HS-5 (cell line): ENCODE measurements around the gene COL4A2.

Experiments used
- DNase-seq: peaks from one replicate; pipeline ENCODE4 v3.0.0-alpha.2; 2012; ENCODE audit warnings: low read depth

Gene COL4A2

DNA sequence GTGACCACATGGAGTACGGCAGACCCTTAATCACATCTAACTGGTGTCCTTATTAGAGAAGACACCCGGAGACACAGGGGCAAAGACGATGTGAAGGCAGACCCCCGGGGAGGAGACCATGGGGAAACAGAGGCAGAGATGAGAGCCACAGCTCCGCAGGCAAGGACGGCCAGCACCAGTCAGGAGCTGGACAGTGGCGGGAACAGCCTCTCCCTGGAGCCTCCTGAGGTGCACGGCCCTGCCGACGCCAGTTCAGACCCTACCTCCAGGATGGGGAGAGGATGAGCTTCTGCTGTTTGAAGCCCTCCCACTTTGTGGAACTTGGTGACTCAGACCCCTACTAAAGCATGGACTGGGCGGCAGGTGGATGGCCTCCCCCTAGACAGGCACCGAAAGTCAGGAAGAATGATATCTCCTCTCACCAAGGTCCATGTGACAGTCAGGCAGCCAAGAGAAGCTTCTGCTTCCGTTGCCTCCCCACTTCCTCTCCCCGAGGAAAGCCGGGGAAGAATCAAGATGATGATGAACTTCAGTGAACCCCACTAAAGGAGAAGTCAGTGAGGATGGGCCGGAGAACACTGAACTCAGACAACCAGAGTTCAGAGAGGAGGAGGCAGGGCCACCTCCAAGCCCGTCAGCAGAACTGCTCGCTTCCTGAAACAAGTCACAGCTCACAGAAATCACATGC lies 229.1 kb downstream of the COL4A2 start:
- DNase-seq = no peak

DNA sequence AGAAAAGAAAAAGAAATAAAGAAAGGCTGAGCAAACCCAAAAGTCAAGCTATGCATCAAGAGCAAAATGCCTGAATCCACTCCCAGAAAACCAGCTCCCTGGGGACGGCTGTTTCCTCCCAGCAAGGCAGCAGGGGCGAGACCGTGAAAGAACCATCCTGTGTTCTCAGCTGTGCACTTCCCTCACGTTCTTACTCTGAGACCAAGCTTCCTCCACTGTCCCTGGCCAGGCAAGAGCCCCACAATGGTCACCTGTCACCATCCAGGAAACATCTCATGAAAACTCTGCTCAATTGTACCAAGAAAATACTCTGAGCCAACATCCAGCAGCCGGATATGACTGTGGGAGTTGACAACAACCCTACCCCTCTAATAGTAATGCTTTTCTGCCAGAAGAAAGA lies 231.5 kb downstream of the COL4A2 start:
- no peak for DNase-seq

DNA sequence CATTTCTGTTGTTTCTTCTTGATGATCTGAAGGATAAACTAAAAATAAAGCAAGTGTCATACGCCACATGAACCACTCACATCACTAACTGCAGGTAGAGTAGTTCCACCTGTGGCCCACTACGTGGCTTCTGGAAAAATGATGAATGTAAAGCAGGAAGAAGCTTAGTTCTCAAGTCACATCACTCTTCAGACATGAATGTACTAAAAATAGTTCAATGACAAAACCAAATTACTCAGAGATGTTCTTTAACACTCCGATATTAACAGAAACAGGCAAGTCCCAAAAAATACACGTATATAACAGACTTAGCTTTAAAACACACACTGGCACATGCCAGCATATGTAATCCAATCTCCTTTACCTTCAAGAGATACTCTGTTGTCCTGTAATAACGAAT lies 232.8 kb downstream of the COL4A2 start:
- DNase-seq = no peak

DNA sequence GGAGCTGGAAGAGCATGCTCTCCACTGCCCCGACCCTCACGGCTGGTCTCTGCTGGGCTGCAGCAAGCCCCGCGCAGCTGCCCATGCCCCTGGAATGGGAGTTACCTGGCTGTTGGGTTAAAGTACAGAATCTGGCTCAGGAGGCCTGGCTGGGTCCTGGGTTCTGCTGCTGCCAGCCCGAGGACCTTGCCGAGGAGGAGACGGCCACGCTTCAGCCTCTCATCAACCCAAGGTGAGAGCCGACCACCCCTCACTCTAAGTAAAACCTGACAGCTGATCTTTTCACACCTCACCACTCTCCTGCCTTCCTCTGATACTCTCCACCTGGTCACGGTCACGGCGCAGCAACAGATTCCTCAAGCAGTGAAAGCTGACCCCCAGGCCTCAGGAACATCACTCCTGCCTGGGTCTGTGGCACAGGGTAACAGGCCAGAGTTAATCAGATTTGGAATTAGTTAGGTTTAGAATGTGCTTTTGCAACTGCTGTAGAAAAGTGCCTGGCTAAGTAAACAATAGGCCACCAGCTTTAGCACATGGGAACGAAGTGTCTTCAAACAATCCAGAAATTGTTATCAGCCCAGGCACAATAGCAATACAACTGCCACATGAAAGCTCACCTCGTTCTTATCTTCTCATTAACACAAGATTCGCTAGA lies 233.9 kb downstream of the COL4A2 start:
- no peak for DNase-seq

DNA sequence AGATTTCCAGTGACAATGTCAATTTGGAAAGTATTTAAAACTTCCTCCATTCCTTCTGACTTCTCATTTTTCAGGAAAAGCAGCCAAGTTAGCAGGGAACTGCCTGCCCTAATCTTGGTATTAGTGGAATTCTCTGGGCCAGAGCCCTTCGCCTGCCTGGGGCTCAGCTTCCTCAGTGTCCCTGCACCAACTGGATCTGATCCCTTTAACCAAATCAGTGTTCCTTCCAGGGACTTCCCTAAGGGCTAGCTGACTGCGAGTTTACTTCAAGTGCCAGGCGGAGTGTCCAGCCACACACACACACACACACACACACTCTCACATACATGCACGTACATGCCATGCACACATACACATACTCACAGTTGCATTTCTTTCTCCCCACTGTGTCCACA lies 234.4 kb downstream of the COL4A2 start:
- DNase-seq = no peak

DNA sequence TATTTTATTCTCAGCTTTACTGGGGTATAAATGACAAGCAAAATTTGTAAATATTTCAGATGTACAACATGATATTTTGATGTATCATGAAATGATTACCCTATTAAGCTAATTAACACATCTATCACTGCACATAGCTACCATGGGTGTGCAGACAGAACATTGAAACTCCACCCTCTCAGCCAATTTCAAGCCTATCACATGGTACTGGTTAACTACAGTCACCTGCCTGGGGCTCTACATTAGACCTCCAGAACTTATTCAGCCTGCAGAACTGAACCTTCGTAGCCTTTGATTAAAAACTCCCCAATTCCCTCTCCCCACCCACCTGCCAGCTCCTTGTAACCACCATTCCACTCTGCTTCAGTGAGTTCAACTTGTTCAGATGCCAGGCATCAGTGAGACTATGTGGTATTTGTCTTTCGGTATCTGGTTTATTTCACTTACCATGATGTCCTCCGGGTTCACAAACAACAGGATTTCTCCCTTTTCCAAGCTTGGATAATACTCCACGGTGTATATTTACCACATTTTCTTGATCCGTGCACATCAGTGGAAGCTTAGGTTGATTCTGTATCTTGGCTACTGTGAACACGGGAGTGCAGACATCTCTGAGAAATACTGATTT lies 235.2 kb downstream of the COL4A2 start:
- DNase-seq = no peak

DNA sequence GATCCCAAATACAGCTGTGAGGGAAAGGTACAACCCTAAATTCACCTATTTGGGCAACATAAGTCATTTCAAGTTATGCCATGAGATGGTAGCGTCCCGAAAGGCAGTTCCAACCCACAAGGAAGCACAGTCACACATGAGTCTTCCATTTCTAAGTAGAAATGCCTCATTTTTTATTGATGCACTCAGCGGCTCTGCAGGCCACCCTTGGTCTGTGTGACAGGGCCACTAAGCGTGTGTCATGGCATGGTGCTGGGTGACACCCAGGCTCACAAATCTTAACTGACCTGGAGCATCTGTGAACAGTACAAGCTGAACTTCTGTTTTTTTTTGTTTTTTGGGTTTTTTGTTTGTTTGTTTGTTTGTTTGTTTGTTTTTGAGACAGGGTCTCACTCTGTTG lies 239.3 kb downstream of the COL4A2 start:
- DNase-seq = no peak

DNA sequence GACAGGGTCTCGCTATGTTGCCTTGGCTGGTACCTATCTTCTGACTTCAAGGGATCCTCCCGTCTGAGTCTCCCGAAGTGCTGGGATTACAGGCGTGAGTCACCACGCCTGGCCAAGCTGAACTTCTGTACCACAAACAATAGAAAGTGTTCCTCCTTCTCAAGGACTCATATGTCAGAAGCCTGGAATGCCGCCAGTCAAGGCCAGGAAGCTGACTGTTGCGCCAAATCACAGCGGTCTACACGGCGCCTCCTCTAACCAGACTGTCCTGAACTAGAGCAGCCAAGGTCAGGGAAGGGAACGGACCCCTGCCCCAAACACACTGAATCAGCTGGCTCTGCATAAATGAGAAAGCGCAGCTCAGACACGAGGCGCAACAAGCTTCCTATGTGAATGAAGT lies 239.8 kb downstream of the COL4A2 start:
- DNase-seq = peak; percentile 70

DNA sequence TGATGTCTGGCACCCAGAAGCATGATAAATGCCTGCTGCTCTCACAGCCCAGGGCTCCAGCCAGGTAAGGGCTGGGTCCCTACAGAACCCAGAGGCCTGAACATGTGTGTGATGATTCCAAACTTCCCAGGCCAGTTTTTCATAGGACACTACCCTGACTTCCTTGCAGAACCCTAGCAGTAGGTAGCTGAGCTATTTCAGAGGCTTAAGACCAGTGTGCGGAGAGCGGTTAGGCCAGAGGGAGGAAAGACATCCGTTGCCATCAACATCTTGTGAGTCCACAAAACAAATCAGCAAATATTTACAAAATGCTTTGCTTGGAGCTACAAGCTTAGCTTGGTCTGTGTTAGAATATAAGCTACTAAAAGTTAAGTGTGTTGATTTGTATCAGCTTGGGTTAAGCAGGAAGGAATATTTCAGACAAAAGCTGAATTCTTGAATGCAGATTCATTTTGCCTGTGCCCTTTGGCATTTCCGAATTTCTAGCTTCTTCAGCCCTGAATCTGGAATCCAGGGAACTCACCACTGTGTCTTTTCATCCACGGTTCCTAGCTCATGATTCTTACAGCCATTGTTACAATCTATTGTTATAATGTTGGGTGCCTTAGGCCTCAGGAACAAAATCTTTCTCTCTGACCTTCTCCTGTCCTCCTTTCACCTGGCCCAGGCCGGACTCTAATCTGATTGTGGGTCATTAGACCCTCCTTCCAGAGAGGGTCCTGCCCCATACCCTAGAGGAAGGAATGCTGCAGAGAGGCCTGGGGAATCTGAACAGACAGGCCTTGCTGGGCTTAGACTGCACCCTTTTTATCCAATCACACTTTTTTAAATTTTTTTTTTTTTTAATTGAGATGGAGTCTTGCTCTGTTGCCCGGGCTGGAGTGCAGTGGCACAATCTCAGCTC lies 242.1 kb downstream of the COL4A2 start:
- no peak for DNase-seq

DNA sequence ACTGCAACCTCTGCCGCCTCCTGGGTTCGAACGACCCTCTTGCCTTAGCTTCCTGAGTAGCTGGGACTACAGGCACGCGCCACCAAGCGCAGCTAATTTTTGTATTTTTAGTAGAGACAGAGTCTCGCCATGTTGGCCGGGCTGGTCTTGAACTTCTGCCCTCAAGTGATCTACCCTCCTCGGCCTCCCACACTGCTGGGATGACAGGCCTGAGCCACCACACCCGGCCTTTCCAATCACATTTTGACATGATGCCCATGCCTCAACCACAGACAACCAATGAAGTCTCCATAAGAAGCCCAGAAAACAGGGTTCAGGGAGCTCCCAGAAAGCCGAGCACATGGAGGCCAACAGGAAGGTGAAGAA lies 242.7 kb downstream of the COL4A2 start:
- no peak for DNase-seq

DNA sequence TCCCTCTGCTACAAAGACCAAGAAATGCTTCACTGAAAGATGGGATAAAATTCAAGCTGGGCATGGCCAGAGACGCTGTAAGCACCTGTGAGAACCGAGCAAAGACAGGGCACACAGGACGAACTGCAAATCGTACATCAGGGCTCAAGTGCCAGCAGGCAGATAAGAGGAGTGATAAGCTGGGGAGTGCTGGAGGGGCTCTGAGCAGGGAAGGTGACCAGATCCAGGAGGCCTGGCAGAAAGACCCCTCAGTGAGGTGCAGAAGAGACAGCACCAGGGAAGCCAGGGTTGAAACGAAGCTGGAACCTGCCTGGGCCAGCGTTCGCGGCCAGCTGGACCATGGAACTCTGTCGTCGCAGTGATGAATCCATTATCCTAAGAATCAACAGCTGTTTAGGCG lies 244.2 kb downstream of the COL4A2 start:
- no peak for DNase-seq

DNA sequence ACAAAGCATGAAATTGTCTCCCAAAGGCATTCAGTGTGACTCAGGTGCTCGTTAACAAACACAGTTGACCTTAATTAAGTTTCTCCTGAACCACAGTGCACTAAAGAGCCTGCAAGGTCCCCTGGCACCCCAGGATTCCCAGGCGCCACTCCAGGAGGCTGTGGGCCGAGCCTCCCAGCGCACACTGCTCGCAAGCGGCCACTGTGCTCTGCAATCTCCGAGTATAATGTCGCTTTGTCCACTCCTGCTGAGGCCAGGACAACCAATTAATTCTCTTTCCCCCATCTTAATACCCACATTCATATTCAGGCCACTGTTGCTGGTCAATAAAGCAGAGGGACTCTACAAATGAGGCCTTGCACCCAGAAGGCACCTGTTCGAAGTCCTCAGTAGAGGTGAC lies 245.7 kb downstream of the COL4A2 start:
- no peak for DNase-seq

DNA sequence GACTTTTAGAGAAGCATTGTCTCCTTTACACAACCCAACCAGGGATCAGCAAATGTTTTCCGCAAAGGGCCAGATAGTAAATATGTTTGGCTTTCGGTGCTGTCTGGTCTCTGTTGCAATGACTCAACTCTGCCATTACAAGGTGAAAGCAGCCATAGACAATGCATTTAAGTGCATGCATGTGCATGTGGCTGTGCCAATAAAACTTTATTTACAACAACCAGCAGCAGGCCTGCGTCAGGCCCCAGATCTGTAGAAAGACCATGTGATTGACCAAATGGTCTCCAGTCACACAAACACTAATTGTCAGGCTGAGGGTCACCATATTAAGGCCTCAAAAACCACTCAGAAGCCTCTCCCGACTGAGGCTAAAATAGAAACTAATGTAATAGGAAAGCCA lies 246.3 kb downstream of the COL4A2 start:
- DNase-seq = no peak

DNA sequence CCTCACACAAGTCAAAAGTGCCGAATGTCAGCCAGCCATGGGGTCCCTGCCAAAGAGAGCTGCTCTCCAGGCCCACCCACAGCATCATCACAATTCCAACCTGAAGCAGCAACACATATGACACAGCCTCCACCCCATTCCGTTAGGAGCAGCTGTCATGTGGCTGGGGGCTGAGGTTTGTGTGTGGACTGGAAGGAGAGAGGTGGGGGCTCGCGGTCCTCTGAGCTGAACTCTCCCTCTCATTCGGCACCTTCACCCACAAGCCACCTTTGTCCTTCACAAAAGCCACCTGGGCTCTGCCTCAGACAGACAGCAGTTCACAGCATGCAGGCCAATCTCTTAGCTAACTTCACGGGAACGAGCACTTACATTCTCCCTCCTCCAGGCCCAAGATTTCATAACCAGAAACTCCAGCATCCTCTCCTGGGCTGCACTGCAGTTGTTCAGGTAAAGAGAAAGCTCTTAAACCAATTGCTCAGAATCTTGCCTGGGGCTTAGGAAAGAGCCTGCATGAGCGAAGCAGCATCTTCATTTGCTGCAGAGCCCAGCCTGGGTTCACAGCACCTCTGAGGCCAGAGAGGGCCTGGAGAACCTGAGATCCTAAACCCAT lies 247.2 kb downstream of the COL4A2 start:
- DNase-seq = no peak

DNA sequence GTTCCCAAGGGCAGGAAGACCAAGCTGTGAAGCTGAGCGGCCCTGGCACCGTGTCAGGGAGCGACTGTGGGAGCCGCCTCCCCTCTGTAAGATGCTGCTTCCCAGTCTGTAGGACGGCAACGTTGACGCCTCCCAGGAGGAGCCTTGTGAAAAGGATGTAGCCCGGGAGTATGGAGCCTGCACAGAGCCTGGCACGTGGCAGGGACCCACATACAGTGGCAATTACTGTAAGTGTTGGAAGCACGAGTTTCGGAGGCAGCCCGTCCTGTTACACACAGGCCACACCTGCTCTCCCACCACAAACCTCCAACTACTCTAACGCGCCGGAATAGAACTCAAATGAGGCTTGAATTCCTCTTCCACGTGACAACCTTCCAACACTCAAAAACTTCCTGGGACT lies 247.9 kb downstream of the COL4A2 start:
- DNase-seq = no peak

DNA sequence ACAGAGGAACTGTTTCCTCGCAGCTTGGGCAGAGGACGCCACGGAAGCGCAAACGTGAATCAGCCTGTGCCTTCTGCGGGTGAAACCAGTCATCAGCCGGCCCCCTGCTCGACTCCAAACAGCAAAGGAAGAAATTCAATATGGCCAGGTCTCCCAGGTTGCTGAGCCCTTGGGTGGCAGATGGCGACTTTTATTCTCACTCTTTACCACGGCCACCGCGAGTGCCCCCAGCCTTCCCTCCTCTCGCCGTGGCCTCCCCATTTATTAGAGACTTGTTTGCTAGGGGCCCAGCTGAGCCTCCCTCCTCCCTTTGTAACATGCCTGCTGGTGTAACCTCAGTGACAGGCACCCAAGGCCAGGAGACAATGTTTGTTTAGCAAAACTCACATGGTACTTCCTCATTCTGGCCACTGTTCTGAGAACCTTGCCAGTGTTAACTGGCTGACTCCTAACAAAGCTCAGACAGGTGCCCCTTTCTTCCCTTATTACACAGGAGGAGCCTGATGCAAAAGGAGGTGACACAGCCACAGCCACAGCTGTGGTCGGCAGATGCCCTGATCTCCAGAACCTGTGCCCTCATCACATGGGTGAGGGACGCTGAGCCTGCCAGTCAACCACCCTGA lies 248.6 kb downstream of the COL4A2 start:
- DNase-seq = no peak

DNA sequence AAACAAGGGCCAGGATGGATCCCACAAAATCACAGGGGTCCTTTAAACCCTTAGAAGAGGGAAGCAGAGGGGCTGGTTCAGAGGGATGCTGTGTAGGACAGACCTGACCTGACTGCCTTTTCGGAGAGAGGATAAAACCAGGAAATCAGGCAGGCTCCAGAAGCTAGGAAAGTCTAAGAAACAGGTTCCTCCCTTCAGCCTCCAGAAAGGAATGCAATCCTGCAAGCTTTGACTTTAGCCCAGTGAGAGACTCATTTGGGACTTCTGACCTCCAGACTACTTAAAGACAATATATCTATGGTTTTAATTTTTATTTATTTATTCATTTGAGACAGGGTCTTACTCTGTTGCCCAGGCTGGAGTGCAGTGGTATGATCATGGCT lies 249.1 kb downstream of the COL4A2 start:
- DNase-seq = no peak

DNA sequence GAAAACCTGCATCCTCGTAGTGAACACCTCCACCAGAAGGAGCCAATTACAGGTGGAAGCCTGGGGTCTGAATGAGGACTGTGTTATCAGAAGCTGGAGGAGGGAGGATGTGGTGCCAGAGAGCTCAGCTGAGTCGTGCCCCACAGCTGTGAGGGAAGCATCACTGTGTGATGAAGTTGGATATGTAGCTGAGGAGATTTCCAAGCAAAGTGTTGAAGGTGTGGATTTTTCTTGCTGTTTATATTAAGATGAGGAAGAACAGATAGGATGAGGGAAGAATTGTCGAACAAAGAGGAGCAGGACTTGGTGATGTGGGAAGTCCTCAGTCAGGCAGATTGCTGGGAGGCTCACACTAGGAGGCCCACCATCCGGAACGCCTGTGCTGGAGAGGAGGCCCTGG lies 250.0 kb downstream of the COL4A2 start:
- DNase-seq = no peak

DNA sequence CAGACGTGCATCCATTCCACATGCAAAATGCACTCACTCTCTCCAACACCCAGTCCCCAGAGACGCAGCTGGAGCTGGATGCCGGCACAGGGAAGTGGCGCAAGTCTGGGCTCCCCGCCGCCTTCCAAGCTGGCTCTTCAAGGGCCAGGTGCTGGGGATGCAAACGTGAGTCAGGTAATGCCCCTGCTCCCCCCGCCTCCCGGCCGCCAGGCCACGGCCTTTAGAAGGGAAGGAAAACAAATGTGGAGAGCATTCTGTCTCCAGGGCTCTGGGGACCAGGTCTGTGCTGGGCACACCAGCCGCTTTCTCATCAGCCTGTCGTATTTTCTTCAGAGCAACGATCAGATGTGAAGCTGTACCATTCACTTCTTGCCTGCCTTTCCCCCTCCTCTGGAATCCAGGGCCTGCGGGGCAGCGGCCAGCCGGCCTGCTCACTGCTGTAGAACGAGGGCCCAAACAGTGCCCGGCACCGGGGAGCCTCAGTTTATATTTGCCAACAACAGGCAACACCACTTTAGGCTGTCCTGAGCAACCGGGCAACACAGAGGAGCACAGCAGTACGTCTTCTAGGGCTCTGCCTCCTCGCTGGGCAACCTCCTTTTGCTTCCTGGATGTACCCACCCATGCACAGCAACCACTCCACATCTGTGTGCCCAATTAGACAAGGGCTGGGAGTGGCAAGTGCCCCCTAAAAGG lies 250.7 kb downstream of the COL4A2 start:
- DNase-seq = no peak

DNA sequence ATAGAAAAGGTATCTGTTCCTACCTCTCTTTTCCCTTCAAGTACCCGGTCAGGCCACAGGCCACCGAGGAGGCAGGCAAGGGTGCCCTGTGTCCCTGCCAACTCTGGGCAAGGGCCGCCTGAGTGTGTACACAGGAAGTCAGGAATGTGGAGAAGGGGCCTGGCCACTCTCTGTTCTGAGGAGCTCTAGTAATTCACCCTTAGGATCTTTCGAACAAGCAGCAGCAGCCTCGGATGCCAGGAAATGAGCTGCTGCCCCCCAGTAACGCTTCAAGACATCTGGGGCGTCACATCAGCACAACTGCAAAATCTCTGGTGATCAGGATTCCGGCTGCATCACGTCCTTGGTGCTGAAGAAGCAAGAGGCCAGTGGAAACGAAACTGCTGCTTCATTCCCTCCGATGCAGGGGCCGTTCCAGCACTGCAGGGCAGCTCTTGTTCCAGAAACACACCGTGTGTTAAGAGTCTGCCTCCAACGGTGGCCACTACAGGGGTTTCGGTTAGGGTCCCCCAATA lies 252.4 kb downstream of the COL4A2 start:
- DNase-seq = no peak

DNA sequence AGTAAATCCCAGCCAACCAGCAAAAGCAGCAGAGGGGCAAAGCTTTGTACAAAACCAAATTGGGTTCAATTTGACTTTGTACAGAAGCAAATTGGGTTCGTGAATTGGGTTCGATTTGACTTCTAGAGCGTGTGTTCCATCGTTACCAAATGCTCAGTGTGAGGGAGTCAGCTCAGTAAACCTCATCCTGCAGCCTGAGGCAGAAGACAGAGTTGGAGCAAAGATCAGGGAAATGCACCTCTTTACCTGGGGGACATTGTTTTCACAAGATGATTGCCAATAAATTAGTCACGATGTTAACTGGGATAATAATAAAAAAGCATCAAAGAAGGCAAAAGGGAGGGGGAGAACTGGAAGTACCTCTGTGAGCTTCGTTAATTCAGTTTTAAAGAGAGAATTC lies 252.9 kb downstream of the COL4A2 start:
- DNase-seq = no peak
